ENCODE results near the gene BCCIP.

BCCIP gene

GRCh38 chr10:125797994-125798662 is 25.2 kb upstream of the BCCIP start:
- no peak for DNase-seq (ENCODE audit: low spot score)

GRCh38 chr10:125799451-125800182 is 23.7 kb upstream of the BCCIP start:
- DNase-seq (ENCODE audit: low spot score) = no peak

- DNase-seq (ENCODE audit: low spot score) = no peak
These were observed 21.8 kb upstream of the BCCIP start for GRCh38 chr10:125801574-125801973.

GRCh38 chr10:125802131-125802530 is 21.2 kb upstream of the BCCIP start:
- DNase-seq (ENCODE audit: low spot score) = no peak

GRCh38 chr10:125802739-125803138 is 20.6 kb upstream of the BCCIP start:
- no peak for DNase-seq (ENCODE audit: low spot score)

GRCh38 chr10:125808047-125808446 is 15.3 kb upstream of the BCCIP start:
- DNase-seq (ENCODE audit: low spot score) = no peak

- no peak for DNase-seq (ENCODE audit: low spot score)
These were observed 12.1 kb upstream of the BCCIP start for GRCh38 chr10:125811251-125811650.

- no peak for DNase-seq (ENCODE audit: low spot score)
These were observed 11.1 kb upstream of the BCCIP start for GRCh38 chr10:125812128-125812750.

- DNase-seq (ENCODE audit: low spot score) = no peak
These were observed 7.6 kb upstream of the BCCIP start for GRCh38 chr10:125815764-125816163.

GRCh38 chr10:125816548-125816947 is 6.8 kb upstream of the BCCIP start:
- no peak for DNase-seq (ENCODE audit: low spot score)

- DNase-seq (ENCODE audit: low spot score) = no peak
These were observed 5.9 kb upstream of the BCCIP start for GRCh38 chr10:125817337-125817946.

GRCh38 chr10:125820701-125821100 is 2.6 kb upstream of the BCCIP start:
- DNase-seq (ENCODE audit: low spot score) = no peak

GRCh38 chr10:125823663-125824251 is 411 bp downstream of the BCCIP start:
- no peak for DNase-seq (ENCODE audit: low spot score)

GRCh38 chr10:125824736-125825135 is 1.4 kb downstream of the BCCIP start:
- no peak for DNase-seq (ENCODE audit: low spot score)

GRCh38 chr10:125827133-125827532 is 3.8 kb downstream of the BCCIP start:
- DNase-seq (ENCODE audit: low spot score) = no peak

- no peak for DNase-seq (ENCODE audit: low spot score)
These were observed 5.0 kb downstream of the BCCIP start for GRCh38 chr10:125828311-125828710.

- DNase-seq (ENCODE audit: low spot score) = no peak
These were observed 13.4 kb downstream of the BCCIP start for GRCh38 chr10:125836746-125837145.

GRCh38 chr10:125838802-125839575 is 15.6 kb downstream of the BCCIP start:
- DNase-seq (ENCODE audit: low spot score) = no peak

- DNase-seq (ENCODE audit: low spot score) = no peak
These were observed 17.1 kb downstream of the BCCIP start for GRCh38 chr10:125840406-125840805.

- DNase-seq (ENCODE audit: low spot score) = no peak
These were observed 17.6 kb downstream of the BCCIP start for GRCh38 chr10:125840955-125841354.

GRCh38 chr10:125843603-125844329 is 20.4 kb downstream of the BCCIP start:
- DNase-seq (ENCODE audit: low spot score) = no peak

All from CD4-positive, alpha-beta T cell treated with Interleukin-2 at 100 ng/mL for 4 hours (primary cell).